C1 segment of cervical spinal cord (tissue), 14 donors: ENCODE results near the gene RMND5B.
"Not testable (repeated sequence)": the region's sequence is repeated elsewhere in the genome, so short reads cannot be mapped to it uniquely, and the experiment has no call there.

Experiments used
- DNase-seq, 14 donors: peaks; one replicate each; lab custom pipeline; 2025; lab: John Stamatoyannopoulos, UW

The RMND5B gene

GRCh38 chr5:178165581-178165980 is 34.8 kb downstream of the RMND5B start:
- no peak for DNase-seq

- no peak for DNase-seq
Observed at GRCh38 chr5:178170455-178170854, 39.6 kb downstream of the RMND5B start.

GRCh38 chr5:178174456-178174855 is 43.6 kb downstream of the RMND5B start:
- no peak for DNase-seq

DNA sequence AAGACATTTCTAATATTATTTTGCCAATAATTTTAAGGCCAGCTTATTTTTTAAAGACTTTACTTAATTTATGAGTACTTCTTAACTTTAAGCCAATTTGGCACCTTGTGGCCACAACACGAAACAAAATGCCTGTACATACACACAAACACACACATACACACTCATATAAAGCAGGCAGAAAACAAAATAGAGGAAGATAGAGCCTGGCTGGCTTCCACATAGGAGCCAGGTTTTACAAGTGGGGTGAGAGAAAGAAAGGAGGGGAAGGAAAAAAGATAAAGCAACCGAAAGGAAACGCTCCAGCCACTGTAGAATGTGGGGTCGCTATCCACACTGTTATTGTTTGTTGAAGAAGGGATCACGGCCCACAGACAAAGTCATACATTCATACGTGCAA is 46.0 kb downstream of the RMND5B start:
- DNase-seq: no peak

- DNase-seq: no peak
Observed at GRCh38 chr5:178177569-178177968, 46.8 kb downstream of the RMND5B start.

DNA sequence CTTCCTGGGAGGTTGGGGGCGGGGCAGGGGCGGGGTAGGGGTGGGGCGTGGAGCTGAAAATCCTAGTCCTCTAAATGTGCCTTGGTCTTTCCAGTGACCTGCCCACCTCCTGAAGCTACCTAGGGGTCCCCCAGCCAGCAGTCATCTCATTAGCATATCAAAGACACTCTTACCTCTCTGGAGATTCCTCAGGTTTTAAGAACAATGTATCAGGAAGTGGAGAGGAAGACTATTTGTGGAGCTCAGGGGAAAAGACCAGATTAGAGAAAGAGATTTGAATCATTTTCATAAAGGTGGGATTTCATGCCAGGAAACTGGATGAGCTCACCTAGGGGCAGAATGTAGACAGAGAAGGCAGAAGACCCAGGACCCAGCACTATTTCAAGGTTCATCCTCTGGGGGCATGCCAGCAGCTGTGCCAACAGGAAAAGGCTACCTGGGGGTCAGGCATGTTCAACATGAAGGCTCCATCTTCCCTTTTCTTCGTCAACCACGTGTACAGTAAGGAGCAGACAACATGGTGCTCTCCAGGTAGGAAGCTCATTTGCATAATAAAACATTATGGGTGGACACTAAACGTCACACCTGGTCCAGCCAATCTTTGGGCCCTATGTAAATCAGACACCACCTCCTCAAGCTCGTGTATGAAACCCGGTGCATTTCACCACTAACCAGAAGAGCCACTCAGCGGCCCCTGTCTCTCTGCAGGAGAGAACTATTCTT is 49.5 kb downstream of the RMND5B start:
- no peak for DNase-seq

DNA sequence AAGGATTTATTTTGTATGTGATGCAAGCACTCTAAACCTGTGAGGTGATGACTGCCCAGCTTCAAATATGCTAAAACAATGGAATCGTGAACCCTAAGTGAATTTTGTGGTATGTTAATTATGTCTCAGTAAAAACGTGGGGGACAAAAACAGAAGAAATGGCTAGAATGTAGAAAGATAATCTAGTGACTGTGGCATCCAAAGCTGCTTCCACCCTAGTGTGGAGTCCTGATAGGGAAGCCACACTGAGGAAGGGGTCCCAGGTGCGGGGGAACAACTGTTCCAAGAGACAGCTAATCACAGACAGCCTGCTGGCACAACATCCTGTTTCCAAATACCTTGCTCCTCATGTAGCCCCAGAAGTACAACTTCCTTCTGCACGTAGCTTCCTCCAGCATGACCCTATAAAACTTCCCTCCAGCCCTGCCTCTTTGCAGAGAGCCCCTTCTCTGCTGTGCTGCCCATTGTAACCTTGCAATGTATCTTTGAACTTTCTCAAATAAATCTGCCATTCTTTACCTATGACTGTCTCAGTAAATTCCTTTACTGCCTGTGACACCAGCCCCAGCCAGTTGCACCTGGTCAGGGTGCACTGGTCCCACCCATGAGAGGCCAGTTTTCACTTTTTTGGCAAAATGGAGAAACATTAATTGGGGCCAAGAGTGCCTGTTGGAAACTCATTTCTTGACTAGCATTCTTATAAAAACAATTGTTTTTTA is 51.5 kb downstream of the RMND5B start:
- DNase-seq: no peak

- no peak for DNase-seq
Observed at GRCh38 chr5:178186427-178186826, 55.6 kb downstream of the RMND5B start.

DNA sequence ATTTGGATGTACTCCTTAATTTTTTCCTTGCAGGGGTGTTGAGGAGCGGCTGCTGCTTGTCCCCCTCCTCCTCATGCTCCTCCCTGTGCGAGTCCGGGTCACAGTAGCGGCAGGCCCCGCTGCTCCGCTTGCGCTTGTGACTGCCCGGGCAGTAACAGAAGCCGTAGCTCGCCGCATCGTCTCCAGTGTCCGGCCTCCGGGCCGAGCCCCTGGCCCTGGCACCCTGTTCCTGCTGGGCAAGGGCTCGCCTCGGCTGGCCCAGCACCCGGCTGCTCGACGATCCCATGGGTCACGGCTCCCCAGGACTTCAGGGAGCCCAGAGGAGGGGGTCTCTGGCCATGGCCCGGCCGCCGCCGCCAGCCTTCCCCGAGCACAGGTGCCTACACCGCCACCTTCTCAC is 56.2 kb downstream of the RMND5B start, which contains the start of gene GMCL2:
TSS of gene GMCL2 (minus strand) at position 358 of the 400 bp plus-strand sequence. CDS start at position 286, 72 bp downstream.
- no peak for DNase-seq

DNA sequence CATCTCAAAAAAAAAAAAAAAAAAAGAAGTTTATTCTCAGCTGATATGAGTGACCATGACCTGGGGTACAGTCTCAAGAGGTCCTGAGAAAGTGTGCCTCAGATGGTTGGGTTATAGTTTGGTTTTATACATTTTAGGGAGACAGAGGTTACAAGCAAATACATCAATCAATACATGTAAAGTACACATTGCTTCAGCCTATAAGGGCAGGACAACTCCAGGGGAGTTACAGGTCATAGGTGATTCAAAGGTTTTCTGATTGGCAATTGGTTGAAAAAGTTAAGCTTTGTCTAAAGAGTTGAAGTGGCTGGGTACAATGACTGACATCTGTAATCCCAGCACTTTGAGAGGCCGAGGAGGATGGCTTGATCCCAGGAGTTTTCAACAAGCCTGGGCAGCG is 58.6 kb downstream of the RMND5B start:
- no peak for DNase-seq

DNA sequence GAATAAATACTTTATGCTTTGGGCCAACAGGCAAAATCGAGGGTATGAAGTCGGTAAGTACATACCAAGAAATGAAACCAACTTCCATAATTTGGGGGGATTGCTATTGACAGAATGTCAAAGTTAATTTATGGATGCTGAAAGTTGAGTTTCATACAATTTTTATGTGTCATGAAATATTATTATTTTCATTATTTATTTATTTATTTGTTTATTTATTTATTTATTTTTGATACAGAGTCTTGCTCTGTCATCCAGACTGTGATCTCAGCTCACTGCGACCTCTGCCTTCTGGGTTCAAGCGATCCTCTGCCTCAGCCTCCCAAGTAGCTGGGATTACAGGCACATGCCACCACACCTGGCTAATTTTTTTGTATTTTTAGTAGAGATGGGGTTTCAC is 60.8 kb downstream of the RMND5B start:
- no peak for DNase-seq

DNA sequence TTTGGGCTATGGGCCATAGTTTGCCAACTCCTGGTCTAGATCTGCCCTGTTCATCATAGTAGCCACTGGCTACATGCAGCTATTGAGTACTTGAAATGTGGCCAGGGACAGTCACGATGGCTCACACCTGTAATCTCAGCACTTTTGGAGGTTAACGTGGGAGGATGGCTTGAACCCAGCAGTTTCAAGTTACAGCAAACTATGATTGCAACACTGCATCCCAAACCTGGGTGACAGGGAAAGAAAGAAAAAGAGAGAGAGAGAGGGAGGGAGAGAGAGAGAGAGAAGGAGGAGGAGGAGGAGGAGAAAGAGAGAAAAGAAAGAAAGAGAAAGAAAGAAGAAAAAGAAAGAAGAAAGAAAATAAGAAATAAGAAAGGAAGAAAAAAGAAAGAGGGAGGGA is 61.4 kb downstream of the RMND5B start:
- DNase-seq: no peak

DNA sequence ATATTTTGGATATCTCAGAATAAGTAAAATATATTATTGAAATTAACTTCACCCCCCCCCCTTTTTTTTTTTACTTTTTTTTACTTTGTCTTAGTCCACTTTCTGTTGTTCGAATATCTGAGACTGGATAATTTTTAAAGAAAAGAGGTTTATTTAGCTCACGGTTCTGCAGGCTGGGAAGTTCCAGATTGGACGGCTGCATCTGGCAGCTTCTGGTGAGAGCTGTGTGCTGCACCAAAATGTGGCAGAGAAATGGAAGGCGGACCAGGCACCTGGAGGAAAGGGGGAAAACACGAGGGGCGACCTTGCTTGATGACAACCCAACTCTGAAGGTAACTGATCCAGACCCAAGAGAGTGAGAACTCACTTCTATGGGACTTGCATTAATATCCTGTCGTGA is 62.0 kb downstream of the RMND5B start:
- no peak for DNase-seq

- no peak for DNase-seq
Observed at GRCh38 chr5:178193251-178193809, 62.5 kb downstream of the RMND5B start.

DNA sequence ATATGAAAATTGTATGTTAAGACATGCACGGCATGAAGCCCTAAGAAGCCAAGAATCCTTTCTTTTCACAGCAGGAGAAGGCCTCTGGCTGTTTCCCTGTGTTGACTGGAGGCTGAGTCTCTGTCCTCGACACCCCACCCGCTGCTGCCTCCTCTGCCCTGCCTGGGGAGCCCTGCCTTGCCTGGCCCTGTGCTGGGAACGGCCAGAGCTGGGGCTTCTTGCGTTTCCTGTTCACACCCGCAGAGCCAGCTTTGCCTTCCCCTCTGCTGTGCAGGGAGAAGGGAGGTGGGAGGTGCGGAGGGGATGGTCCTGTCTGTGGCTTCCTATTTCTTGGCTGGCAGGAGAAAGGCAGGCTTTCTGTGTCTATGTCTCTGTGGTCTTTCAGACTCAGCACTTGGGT is 63.2 kb downstream of the RMND5B start:
- DNase-seq: no peak

DNA sequence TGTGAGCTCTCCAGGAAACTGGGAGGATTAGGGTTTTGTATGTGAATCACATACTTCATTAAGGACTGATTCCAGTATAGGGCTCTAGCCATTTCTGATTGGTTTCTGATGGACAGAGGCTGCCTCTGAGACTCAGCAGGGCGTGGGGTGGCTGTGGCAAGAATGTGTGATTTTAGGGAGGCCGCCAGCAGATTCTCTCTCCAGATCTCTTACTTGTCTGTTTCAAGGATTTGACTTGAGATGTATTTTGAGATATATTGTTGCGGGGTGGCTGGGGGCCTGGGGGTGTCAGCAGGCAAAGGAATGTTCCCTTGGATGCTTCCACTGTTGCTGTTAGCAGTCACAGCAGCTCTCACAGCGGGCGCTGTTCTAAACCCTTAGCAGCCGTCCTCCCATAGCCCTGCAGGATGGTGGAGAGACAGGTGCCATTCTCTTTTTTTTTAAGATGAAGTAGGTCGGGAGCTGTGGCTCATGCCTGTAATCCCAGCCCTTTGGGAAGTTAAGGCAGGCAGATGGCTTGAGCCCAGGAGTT is 65.5 kb downstream of the RMND5B start:
- DNase-seq: no peak

DNA sequence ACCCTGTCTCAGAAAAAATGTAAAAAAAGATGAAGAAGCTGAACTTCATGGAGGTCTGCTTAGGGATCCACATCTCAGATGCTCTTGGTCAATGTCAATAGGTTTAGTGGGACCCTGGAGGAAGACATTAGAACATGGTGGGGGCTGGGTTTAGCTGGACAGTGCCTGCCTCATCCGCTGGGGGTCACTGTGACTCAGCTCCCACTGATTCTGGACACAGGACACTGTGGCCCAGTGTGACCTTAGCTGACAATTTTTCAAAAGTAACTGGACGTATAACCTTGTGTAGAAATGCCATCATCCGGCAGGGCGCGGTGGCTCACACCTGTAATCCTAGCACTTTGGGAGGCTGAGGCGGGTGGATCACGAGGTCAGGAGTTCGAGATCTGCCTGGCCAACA is 66.2 kb downstream of the RMND5B start:
- DNase-seq: no peak

DNA sequence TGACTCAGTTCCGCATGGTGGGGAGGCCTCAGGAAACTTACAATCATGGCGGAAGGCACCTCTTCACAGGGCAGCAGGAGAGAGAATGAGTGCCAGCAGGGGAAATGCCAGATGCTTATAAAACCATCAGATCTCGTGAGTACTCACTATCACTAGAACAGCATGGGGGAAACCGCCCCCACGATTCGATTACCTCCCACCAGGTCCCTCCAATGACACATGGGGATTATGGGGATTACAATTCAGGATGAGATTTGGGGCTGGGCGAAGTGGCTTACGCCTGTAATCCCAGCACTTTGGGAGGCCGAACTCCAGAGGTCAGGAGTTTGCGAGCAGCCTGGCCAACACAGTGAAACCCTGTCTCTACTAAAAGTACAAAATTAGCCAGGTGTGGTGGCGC is 67.3 kb downstream of the RMND5B start:
- DNase-seq: not testable (repeated sequence)

DNA sequence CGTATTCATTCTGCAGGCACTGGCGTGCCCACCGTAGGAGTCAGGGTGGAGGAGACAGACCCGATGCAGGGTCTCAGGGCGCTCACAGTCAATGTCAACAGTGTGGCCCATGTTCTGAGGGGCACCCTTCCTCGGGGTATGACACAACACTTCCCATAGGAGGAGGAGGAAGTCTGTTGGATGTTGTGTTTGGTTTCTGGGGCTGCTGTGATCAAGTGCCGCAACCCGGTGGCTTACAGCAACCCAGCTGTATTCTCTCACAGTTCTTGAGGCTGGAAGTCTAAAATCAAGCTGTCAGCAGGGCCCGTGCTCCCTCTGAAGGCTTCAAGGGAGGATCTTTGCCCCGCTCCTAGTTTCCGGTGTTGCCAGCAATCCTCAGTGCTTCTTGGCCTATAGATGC is 67.9 kb downstream of the RMND5B start:
- DNase-seq: no peak

DNA sequence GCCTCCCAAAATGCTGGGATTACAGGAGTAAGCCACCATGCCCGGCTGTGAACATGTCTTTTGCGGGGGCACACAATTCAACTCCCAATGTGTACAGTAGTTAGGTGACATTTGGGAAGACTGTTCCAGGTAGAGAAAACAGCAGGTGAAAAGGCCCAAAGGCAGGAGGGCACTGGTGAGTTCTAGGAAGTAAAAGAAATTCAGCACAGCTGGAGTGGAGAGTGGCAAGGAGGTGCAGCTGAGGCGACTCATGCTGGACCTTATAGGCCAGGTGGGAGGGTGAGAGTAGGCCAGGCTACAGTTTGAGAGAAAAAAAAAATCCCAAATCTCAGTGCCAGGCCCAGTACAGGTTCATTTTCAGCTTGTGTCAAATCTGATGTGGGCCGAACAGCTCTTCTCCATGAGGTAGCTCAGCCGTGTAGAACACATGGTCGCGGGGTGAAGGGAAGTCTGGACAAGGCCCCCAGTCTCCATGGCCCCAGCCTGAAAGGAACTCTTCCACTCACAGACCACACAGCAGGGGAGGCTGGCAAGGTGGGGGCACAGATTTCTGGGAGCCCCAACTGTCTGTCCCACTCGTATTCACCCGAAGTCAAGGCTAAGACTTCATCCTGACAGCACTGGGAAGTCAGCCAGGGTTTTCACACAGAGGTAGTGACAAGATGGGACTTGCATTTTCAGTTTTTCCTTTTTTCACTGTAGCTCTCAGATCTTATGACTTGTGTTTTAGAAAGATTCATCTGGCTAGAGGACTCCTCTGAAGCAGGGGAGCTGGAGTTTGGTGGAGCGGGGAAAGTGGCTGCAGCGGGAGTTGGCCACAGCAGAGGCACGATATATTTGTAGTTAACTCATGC is 69.0 kb downstream of the RMND5B start:
- DNase-seq: no peak
